ENCODE data around the gene AGBL4.
"Not testable (repeated sequence)": the region's sequence is repeated elsewhere in the genome, so short reads cannot be mapped to it uniquely, and the experiment has no call there.

Gene AGBL4

DNA sequence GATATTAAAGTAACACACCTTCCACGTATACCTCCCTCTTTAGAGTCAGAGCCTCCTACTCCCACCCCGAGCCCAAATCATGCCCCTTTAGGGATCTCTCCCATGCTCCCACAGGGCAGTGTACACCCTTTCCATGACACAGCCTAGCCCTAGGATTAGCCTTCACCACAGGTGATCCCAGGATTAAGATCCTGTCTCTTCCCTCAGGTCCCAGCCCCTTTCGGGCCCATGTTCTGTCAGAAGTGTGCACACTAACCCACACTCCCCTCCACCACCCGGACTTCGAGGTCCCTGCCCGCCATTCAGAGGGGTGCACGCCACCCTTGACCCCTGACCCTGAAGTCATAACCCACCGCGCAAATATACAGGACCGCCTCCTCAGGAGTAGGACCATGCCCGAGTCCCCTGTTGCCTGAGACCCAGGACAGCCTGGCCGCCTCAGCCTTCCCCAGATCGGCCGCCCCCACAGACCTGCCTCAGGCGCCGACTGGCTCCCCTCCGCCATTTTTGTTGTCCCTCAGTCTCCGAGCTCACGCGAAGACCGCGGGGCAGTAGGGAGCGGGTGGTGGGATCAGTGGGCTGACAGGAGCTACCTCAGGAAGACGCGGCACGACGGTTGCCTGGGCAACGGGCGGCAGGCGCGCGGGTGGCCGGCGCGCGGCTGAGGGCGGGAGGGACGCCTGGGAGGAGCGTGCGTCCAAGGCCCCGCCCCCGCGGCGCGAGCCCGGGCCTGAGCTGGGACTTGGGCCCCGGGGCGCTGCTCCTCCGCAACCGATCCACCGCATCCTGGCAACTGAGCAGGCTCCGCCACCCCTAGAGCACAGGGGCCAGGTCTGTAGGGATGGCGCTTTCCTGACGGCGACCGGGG, at the start of gene AGBL4:
Gene AGBL4 (minus strand): TSS at position 663 of the 868 bp plus-strand sequence.
- DNase-seq (ENCODE audit: low spot score) = no peak

DNA sequence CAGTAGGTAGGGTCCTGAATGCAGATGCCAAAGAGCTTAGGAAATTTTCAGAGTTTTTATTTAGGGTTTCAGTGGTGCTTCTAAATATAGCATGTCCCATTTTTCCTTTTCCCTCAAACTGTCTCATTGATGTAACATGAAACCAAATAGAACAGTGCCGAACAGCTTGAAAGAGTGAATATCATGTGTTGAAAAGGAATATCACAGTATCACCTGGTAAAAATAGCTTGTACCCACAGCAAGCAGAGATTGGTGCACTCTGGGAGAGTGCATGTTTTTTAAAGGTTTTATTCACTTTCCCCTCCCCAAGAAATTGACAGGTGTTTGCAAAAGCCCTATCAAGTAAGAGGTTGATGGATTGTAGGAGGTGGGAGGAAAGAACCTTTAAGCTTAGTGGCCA, 43.1 kb upstream of the AGBL4 start:
- DNase-seq (ENCODE audit: low spot score) = no peak

DNA sequence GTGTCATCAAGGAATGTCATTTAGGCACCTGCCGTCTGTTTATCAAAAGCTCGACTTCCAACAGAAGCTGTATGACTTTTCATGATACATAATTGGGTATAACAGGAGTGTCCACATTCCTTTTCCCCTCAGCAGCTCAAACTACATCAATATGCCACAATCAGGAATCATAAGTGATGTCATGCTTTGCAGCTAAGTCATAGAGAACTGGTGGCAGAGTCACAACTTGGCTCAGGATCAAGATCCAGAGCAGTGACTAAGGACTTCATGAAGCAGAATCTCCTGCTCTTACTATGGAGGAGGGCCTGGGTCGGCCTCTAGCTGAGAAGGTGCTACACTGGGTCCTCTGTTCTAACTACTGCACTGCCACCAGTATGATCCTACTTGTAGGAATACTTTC, 36.5 kb upstream of the AGBL4 start:
- no peak for DNase-seq (ENCODE audit: low spot score)

DNA sequence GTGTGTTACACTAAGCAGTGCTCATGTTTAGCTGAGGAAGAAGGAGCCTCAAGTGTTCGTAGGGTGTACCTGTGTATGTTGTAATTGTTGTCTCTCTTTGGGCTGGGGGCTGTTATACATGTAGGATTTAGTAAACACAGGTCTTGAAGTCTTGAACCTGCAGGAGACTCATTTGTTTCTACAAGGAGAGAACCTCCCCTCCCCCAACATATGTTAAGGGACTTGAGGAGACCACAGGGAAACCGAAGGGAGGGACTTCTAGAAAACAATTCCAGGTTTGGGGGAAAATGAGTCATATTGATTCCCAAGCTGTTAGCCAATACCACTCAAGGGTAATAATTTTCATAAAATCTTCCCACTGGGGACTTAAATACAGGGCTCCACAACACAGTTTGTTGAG, 25.0 kb upstream of the AGBL4 start:
- no peak for DNase-seq (ENCODE audit: low spot score)

DNA sequence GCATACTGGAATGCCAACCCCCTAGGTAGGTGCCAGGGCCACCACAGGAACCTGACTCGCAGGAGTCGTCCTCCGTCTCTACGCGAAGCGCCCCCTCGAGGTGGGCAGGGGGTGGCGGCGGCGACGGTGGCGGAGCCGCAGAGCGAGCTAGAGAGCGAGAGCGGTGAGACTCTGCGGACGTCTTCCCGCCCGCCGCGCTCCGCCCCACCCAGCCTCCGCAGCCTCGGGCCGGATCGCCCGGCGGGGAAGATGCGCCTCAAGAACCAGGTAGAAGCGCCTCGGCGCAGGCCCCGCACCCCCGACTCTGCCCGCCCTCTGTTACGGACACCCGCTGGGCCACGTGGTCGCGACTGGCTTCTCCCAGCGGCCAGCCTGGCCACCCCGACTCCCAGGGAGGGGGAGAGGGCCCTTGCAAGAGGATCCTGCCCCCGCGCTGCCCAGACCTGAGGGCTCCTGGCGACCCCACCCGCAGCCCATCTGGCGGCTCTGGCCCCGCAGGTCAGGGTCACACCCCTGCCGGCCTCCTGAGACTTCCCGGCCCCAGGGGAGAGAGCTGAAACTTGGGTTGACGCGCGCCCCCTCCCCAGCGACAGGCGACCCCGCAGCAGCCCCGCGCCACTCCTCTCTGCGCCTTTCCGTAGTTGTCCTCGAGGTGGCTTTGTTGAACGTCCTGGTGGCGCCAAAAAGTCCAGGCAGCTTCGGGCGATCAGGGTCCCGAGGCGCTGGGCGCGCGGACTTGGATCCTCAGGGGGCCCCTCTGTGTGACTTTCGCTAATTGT, 24.4 kb upstream of the AGBL4 start:
- DNase-seq (ENCODE audit: low spot score) = no peak

DNA sequence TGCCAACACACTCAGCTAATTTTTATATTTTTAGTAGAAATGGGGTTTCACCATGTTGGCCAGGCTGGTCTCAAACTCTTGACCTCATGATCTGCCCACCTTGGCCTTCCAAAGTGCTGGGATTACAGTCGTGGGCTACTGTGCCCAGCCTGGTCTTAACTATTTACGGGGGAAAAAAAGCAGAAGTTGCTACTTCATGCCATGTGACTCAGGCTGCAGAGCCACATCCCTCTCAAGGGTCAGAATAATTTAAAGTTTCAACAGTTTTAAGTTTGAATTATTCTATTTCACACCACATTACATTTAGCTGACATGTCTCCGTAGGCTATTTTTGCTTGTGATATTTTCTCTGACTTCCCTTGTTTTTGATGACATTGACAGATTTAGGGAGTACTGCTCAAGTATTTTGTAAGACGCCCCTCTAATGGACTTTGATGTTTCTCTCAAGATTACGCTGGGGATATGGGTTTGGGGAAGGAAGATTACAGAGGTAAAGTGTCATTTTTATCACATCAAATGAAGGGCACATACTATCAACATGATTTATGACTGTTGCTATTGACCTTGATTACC, 14.6 kb upstream of the AGBL4 start:
- DNase-seq (ENCODE audit: low spot score) = no peak

DNA sequence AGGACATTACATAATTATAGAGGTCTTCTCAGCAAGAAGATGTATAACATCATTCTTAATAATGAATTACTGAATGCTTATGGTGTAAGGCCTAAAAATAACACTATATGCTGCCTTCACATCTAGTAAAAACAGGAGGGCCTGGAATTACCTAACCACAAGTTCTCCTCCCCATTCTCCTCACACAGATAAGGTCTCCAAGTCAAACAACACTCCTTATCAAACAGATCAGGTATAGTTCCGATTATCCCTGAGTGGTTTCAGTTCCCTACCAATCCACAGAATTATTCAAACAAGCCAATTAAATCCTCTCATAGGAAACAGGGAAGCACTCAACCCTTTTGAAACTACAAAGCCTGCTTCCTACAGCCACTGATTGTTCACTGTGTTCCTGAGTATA, 4.0 kb upstream of the AGBL4 start:
- DNase-seq (ENCODE audit: low spot score) = no peak

DNA sequence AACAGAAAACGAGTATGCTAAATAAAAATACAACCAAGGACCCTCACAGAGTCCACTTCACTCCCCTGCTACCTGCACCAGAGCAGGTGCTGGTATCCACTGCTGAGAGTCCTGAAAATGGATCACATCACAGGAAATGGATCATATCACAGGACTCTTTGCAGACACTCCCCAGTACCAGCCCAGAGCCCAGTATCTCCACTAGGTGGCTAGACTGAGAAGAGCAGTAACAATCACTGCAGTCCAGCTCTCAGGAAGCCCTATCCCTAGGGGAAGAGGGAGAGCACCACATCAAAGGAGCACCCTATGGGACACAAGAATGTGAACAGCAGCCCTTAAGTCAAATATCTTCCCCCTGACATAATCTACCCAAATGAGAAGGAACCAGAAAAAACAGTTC, 28.0 kb downstream of the AGBL4 start:
- DNase-seq (ENCODE audit: low spot score) = no peak

DNA sequence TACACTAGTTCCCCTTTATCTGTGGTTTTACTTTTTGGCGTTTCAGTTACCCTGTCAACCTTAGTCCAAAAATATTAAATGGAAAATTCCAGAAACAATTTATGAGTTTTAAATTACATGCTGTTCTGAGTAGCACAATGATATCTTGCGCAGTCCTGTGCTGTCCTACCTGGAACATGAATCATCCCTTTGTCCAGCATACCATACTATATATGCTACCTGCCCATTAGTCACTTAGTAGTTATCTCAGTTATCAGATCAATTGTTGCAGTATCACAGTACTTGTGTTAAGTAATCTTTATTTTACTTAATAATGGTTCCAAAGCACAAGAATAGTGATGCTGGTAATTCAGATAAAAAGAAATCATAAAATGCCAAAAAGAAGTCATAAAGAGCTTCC, 52.7 kb downstream of the AGBL4 start:
- DNase-seq (ENCODE audit: low spot score) = no peak

DNA sequence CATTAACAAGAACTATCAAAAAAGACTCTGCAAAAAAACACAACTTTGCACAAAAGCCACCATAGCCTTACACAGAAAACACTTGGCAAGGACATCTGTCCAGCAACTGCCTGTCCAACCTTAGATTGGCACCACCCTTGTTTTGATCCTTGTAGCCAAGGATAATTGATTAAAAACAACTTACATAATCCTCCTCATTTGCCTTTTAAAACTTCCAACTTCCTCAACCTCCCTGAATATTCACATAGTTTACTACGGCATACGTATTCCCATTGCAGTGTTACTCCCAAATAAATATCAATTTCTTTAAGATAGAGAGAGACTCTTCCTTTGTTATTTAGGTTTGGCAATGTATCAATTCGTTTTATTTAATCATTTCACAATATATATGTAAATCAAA, 72.4 kb downstream of the AGBL4 start:
- no peak for DNase-seq (ENCODE audit: low spot score)

DNA sequence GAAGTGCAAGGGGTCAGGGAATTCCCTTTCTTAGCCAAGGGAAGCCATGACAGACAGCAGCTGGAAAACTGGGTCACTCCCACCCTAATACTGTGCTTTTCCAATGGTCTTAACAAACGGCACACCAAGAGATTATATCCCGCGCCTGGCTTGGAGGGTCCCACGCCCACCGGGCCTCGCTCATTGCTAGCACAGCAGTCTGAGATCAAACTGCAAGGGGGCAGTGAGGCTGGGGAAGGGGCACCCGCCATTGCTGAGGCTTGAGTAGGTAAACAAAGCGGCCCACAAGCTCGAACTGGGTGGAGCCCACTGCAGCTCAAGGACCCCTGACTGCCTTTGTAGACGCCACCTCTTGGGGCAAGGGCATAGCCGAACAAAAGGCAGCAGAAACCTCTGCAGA, 108.5 kb downstream of the AGBL4 start:
- not testable (repeated sequence) for DNase-seq (ENCODE audit: low spot score)

DNA sequence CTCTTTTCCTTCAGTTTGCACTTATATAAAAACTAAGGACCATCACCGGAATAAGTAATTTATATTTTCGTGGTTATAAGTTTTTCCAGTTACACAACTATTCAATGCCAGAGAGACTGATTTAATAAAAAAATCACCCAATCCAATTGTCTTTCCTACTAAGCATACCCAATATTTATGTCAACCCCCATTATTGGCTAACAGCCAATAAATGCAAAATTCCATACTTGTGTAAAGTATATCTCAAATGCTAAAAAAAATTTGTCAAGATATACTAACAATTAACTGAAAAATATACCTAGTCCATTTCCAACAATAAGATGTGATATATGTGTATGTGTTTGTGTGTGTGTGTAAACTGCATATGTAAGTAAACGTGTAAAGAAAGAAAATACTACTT, 117.4 kb downstream of the AGBL4 start:
- DNase-seq (ENCODE audit: low spot score) = no peak

DNA sequence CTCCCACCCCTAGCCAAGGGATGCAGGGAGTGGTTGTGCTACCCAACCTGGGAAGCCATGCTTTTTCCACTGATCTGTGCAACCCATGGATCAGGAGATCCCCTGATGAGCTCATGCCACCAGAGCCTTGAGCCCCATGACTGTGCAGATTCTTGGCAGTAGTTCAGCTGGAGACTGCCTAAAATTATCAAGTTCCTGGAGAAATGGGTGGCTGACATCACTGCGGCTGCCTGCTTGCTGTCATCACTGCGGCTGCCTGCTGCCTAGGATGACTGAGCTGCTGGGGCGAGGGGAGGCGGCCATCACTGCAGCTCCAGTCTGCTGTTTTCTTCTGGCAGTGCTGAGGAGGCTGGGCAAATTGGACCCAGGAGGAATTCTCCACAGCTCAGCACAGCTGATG, 159.2 kb downstream of the AGBL4 start:
- DNase-seq (ENCODE audit: low spot score) = no peak

DNA sequence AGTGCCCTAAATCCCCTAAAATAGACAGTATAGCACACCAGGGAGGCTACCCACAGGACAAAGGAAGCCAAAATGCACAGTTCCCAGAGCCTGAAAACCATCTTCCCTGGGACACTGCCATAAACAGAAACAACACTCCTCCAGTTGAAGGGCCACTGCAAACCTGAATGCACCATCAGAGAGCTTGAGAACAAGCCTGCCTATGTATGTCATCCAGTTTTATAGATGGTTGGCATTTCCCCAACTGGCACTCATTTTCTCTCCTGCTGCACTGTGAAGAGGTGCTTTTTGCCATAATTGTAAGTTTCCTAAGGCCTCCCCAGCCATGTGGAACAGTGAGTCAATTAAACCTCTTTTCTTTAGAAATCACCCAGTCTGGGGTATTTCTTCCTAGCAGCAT, 169.0 kb downstream of the AGBL4 start:
- DNase-seq (ENCODE audit: low spot score) = no peak

DNA sequence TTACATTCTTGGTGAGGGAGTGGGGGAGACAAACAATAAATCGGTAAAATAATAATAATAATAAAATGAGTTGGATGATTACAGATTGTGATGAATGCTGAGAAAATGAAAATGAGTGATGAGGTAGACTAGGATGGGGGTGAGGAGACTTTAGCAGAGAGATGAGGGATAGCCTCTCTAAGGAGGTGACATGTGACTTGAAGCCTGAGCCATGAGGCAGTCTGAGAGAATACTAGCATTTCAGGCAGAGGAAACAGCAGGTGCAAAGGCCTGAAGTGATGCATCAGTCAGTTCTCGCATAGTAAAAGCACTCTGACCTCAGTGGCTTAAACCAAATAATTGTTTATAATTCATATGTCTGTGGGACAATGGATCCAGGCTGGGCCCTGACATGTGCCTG, 181.2 kb downstream of the AGBL4 start:
- DNase-seq (ENCODE audit: low spot score) = no peak

DNA sequence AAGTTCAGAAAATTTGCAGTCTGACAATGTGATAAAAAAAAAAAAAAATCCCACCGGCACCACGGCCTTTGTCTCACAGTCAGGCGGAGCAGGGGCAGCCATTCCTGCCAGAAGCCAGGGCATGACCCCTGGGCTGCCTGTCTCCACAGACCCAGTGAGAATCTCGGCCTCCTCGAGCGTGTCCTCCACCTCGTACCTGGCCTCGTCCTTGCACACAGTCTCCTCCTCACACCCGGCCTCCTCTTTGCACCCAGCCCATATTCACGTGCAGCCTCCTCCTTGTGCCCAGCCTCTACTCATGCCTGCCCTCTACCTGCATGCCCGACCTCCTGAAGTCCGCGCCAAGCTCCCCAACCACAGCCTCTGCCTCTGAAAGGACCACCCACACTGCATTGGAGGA, 182.0 kb downstream of the AGBL4 start:
- DNase-seq (ENCODE audit: low spot score) = no peak

DNA sequence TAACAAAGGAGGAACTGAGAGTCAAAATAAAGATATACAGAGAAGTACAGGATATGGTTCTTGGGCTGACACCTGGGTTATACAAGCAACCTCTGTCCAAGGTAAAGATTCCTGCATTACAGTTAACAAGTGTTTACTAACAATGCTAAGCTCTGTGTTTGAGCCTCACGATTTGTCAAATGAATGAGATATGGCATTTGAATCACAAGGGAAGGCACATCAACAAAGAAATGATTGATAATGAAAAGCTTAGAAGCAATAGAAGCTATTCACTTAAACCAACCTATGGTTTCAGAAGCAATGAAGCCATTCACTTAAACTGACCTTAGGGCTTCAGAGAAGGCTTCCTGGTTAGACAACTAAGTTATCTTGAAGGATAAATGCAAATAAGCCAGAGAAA, 199.5 kb downstream of the AGBL4 start:
- no peak for DNase-seq (ENCODE audit: low spot score)

DNA sequence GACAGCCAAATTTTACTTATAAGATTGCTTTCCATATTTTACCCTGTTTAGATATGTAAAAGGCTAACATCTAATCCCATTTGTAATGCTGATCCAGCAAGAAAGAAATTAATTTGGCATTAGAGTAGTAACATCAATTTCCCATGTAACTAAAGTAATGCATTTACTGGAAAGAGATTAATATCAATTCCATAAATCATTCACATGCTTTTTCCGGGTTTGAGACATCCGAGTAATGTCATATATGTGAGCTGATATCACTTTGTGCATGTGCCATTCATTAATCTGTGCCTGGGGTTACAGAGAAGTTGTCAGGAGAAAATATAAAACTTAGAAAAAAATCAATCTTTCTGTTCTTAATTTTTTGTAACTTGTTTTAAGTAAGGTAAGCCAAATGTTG, 206.1 kb downstream of the AGBL4 start:
- no peak for DNase-seq (ENCODE audit: low spot score)

DNA sequence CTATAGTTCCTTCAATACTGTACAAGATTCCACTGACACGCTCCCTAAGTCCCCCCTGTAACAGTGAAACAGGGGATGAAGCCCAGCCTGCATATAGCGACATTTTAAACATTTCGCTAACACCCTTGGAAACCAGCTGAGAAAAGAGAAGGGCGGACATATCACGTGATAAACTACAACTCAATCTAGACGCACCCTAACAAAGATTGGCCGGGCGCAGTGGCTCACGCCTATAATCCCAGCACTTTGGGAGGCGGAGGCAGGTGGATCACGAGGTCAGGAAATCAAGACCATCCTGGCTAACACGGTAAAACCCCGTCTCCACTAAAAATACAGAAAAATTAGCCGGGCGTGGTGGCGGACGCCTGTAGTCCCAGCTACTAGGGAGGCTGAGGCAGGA, 236.7 kb downstream of the AGBL4 start:
- DNase-seq (ENCODE audit: low spot score) = not testable (repeated sequence)

DNA sequence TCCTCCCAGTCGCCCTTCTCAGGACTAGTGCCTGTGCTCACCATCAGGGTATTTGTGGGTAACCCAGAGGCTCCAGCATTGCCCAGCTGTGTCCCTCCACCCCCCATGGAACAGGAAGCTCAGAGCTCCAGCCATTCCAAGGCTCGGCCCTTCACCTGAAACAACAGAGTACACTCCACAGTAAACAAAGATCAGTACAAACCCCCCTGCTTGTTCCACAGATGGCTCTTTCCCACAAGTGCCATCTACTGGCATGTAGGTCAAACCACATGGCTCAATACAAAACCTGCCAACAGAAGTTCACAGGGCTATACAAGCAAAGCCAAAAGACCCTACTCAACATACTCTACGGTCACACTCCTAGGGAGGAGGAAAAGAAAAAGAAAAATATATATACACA, 258.7 kb downstream of the AGBL4 start:
- DNase-seq (ENCODE audit: low spot score) = no peak

DNA sequence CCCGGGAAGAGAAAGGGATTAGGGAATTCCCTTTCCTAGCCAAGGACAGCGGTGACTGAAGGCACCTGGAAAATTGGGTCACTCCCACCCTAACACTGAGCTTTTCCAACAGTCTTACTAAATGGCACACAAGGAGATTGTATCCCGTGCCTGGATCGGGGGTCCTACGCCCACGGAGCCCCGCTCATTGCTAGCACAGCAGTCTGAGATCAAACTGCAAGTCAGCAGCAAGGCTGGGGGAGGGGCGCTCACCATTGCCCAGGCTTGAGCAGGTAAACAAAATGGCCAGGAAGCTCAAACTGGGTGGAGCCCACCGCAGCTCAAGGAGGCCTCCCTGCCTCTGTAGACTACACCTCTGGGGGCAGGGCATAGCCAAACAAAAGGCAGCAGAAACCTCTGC, 285.6 kb downstream of the AGBL4 start:
- DNase-seq (ENCODE audit: low spot score) = not testable (repeated sequence)

DNA sequence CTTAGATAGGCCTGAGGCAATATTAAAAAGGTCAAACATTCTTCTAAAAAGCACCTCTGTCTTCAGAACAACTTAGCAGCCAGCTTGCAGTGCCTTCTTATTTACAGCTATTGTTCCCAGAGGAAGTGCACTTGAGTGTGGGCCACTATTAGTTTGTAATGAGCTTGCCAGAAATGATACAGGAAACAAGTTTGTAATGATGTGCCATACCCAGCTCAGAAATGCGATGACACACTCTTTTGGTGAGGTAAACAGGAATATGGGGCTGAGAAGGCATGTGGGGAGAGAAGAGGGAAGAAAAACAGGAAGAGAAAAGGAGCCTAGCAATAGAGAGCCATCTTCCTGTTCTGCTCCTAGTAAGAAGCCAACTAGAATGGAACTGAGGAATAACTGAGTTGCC, 295.4 kb downstream of the AGBL4 start:
- DNase-seq (ENCODE audit: low spot score) = no peak

DNA sequence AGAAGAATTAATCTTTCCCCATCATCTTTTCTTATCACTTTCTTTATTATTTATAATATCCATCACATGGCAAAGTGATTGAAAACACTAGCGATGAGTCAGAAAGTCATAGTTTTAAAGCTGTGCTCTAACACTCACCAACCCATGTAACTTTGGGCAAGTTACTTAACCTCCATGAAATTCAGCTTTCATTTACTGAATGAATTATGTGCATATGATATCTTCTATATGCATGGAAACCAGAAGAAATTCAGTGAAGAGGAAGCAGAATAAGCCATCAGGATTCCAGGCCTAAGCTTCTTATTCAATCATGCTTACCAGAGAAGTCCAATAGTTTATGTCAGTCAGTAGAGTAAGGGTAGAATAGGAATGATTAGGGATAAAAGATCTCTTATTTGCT, 300.1 kb downstream of the AGBL4 start:
- no peak for DNase-seq (ENCODE audit: low spot score)

Measured in CD4-positive, alpha-beta T cell treated with Interleukin-2 at 100 ng/mL for 4 hours (primary cell).